HepG2 (cell line): ENCODE results near the gene FBLN5.

Experiments used
- EHMT2 ChIP-seq: fragments of 200-600 bp; sonication (generic); IDR thresholded peaks from 2 replicates; pipeline ENCODE4 v1.7.0; 2017; ENCODE audit warnings: antibody characterized with exemption, low read depth, low read length, borderline replicate concordance
- TF ChIP-seq, protein P1 (sequence below): sonication (generic); formaldehyde crosslinking; IDR thresholded peaks from 2 replicates; pipeline ENCODE4 v1.5.0; 2020; ENCODE audit warnings: mild to moderate bottlenecking, missing genetic modification reagents, moderate library complexity
- TF ChIP-seq, protein P2 (sequence below): IDR thresholded peaks from 2 replicates; pipeline ENCODE4 v1.6.1; 2018; ENCODE audit warnings: missing genetic modification reagents, mild to moderate bottlenecking, missing compliant biosample characterization

DNA sequence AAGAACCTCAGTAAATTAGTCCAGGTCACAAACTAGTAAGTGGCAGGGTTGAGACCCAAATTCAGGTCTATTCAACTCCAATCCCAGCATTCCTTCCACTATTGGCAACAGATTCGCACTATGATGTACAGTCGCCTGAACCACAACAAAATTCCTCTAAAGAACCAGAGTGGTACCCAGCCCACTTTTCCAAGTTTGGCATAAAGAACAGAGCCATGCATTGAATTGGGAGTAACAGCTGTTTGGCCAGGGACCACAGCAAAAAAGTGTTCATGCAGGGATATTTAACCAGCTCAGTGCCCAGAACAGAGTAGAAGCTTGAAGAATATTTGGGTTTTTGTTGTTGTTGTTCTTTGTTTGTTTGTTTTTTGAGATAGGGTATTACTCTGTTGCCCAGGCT, 89.9 kb downstream of the FBLN5 start:
- no peak for TF ChIP-seq EHMT2
- TF ChIP-seq, protein P1, sequence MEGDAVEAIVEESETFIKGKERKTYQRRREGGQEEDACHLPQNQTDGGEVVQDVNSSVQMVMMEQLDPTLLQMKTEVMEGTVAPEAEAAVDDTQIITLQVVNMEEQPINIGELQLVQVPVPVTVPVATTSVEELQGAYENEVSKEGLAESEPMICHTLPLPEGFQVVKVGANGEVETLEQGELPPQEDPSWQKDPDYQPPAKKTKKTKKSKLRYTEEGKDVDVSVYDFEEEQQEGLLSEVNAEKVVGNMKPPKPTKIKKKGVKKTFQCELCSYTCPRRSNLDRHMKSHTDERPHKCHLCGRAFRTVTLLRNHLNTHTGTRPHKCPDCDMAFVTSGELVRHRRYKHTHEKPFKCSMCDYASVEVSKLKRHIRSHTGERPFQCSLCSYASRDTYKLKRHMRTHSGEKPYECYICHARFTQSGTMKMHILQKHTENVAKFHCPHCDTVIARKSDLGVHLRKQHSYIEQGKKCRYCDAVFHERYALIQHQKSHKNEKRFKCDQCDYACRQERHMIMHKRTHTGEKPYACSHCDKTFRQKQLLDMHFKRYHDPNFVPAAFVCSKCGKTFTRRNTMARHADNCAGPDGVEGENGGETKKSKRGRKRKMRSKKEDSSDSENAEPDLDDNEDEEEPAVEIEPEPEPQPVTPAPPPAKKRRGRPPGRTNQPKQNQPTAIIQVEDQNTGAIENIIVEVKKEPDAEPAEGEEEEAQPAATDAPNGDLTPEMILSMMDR = no peak
- TF ChIP-seq, protein P2, sequence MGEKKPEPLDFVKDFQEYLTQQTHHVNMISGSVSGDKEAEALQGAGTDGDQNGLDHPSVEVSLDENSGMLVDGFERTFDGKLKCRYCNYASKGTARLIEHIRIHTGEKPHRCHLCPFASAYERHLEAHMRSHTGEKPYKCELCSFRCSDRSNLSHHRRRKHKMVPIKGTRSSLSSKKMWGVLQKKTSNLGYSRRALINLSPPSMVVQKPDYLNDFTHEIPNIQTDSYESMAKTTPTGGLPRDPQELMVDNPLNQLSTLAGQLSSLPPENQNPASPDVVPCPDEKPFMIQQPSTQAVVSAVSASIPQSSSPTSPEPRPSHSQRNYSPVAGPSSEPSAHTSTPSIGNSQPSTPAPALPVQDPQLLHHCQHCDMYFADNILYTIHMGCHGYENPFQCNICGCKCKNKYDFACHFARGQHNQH (CRISPR knock-in tag) = no peak
